Bone marrow (tissue), 2 donors: Measurements from ENCODE around the gene ADCY5.
A peak's percentile ranks its signal among the peaks of the same experiment; 100 is the strongest.
"Not testable (repeated sequence)": the region's sequence is repeated elsewhere in the genome, so short reads cannot be mapped to it uniquely, and the experiment has no call there.

Experiments
- DNase-seq, 2 donors: peaks; one replicate each; lab custom pipeline; 2025; lab: John Stamatoyannopoulos, UW

ADCY5 gene

DNA sequence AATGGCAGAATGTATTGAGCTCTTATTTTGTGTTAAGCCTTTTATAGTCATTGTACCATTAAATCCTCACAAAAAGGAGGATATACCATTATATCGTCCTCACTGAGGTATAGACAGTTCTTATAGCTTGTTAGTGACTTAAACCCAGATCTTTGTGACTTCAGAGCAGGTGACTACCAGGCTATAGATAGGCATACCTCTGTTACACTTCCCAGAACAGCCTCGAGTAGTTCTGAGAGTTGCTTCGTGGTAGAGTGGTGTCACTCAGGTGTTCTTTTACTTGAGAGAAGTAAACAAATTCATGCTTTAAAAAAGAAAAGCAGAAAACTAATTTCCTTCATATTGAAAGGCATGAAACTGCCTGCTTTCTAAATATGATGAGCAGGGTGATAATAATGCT is 187.2 kb downstream of the ADCY5 start:
- DNase-seq: no peak

DNA sequence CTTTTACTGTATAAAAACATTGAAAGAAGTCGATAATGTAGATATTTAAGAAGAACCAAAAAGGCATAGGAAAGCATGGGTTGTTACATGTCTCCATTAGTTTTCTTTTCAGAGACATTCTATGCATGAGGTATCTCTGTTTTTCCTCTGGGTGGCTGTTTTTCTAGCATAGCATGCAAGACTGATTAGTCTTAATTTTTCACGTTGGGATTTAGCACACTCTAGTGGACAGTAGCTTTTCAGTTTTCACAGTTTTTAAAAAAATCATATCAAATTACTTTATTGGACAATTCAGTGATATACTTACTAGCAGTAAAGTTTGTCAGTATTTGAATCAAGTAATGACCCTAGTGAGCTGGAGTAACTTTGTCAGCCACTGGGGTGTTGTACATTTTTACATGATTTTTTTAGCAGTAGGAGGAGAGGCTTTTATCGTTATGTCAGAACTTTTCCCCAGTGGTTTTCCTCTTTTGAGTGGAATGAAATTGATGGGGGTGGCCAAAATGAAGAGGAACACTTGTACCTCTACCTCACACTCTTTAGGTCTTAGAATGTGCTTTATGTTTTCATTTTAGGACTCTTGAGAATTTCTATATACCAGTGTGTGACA is 190.0 kb downstream of the ADCY5 start:
- peak in 1 of 2 donors; percentile 47 for DNase-seq

DNA sequence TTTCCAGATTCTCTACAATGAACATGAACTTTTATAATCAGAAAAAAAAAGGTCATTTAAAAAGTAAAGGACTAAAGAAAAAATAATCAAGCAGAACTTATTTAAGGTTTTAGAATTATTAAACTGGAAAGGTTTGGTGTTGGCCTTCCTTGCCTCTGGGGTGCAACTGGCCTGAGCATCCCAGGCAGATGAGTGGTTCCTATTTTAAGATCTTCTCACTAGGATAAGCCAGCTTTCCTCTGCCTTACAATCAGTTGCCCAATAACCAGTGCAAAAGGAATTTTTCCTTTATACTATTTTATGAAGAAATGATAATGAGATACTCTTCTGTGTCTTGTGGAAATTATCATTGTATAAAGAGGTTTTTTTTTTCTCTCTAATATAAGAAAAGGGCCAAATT is 190.5 kb downstream of the ADCY5 start:
- DNase-seq: no peak

DNA sequence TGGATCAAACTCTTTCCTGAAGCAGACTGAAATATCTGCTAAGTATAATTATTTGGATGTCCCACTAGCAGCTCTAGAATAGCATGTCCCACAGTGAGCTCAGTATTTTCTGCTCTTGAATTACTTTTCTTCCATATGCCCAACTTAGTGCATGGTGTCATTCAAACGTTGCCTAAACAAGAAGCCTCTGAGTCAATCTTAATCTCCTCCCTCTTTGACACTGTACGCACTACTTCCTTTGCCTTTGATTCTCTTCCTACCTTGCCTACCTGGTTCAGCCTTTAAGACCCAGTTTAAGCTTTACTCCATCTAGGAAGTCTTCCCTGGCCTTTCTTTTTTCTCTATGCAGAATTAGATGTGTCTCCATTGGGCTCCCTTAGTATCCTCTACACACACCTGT is 192.6 kb downstream of the ADCY5 start:
- DNase-seq: no peak

DNA sequence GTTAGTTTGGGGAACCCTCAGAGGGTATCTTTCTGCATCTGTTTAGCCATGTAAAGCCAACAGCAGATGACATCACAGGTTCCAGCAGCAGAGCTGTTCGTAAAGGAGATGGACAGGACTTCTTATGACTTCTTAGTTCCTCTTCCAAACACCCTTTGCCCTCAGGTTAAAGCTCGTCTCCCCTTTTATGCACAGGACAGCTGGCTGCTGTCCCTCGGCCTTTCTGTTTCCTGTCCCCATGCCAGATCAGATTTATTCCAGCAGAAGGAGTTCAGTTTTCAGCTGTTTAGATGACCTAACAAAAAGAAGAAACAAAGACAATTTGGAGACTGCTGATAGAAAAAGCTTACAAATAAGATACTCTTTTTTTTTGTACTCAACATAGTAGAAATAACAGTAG is 202.0 kb downstream of the ADCY5 start:
- DNase-seq: no peak

DNA sequence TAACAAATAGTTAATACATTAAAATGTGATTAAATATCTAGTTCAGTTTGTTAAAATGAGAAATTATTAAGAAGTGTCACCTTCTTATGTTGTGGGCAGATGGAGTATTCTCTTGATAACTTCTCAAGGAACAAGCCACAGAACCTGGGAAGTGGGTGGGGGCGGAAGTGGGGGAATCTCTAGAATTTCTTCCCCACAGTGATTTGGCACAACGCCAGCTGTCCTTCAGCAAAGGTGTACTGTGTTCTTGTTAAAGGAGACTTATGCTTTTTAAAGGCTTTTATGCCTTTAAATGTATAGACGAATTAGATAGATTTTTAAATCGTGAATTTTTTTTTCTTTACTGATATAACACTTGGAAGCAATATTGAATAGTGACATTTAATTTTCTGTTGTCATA is 204.8 kb downstream of the ADCY5 start:
- no peak for DNase-seq

DNA sequence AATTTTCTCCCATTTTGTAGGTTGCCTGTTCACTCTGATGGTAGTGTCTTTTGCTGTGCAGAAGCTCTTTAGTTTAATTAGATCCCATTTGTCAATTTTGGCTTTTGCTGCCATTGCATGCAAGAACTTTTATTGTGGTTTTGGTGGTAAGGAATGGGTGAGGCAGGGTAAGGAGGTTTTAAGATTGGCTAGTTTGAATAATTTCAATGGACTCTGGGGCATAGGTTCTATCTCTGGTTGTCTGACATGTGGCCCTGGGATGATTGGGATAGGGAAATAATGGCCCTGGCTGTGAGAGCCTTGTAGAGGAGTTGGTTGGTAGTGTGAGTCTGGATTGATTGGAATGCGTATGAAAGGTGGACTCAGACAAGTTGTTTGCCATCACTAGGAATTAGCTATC is 209.1 kb downstream of the ADCY5 start:
- DNase-seq: no peak

DNA sequence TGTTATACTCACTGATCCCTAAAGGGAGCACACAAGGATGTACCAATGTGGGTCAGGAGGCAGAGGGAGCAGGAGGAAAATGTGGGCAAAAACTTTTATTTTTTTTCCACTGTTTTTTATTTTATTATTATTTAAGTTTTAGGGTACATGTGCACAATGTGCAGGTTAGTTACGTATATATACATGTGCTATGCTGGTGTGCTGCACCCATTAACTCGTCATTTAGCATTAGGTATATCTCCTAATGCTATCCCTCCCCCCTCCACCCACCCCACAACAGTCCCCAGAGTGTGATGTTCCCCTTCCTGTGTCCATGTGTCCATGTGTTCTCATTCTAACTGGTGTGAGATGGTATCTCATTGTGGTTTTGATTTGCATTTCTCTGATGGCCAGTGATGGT is 209.7 kb downstream of the ADCY5 start:
- DNase-seq: not testable (repeated sequence)

DNA sequence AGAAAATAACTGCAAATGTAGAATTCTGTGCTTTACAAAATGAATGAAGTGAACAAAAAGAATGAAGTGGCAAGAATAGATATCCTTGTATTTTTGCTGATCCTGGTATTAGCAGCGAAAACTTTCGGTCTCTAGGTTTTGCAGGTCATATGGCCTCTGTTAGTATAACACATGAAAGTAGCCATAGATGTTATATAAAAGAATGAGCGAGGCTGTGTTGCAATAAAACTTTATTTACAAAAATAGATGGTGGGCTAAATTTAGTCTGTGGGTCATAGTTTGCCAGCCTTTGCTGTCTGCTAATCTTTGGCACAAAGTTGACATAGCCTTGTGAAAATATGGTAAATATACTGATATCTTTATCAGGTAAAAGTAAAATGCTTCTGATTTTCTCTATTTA is 212.0 kb downstream of the ADCY5 start:
- no peak for DNase-seq
